ENCODE measurements around the gene FAM47E. TPM values are rescaled to one million over a fixed set of nuclear protein-coding genes. Genes with fewer than 3 reads are reported as not detected.

FAM47E gene
- total and polyA plus RNA-seq, 2 of the 13 experiments (the other 11 are each of a cell fraction or from before 2014, with no cell fraction given), result 0.33 to 0.66 TPM

- Histone ChIP-seq H3K9ac (ENCODE audit: insufficient read depth, low read depth, low read length) (no peak overlapping the region), H3K27me3 (ENCODE audit: control insufficient read depth in 1 of 2, insufficient read depth in 2 of 2, low read length in 2 of 2) (no peaks in the 10 kb centered on the region; a peak in 1 of 5 replicates), H4K20me1 (ENCODE audit: insufficient read depth, low read length) (no peaks in the 10 kb centered on the region), H2AFZ (ENCODE audit: low read length) (no peak overlapping the region), H3K9me3 (ENCODE audit: low read length) (no peaks in the 10 kb centered on the region), H3K79me2 (ENCODE audit: insufficient read depth, low read length) (peaks cover 10% of the 10 kb centered on the region), H3K27ac (ENCODE audit: extremely low read length, insufficient read depth, low read length) (no peak overlapping the region), H3K36me3 (replicated peaks in 1 of 2; ENCODE audit: control insufficient read depth in 1 of 2, insufficient read depth in 2 of 2, low read length in 2 of 2) (peaks cover 4 to 7% of the 10 kb centered on the region in 2 experiments; a peak in 3 of 5 replicates), H3K4me2 (ENCODE audit: low read depth, low read length) (no peak overlapping the region; the same call in 1 of the 2 replicates), H3K4me1 (ENCODE audit: insufficient read depth, low read length) (peaks cover 69% of the 10 kb centered on the region), H3K4me3 (replicated peaks in 1 of 3; ENCODE audit: insufficient read depth in 1 of 3, low read depth in 2 of 3, low read length in 3 of 3) (no peak overlapping the region)
- ChIA-PET CTCF (ENCODE audit: low intra/inter-chr PET ratio, low total read pairs) (no interaction called here), POLR2A (no interaction called here)
- no peak for TF ChIP-seq ZNF589 (CRISPR knock-in tag; conservative IDR thresholded peaks at IDR 0.05)
- peak; percentile 53 for TF ChIP-seq MAFF (IDR thresholded peaks at IDR 0.05; ENCODE audit: low read depth, low read length)
- peak; percentile 4 to 62; a peak in 2 of 4 replicates for TF ChIP-seq MAFK (conservative IDR thresholded peaks at IDR 0.05 in 1 of 2, IDR thresholded peaks at IDR 0.05 in 1 of 2; ENCODE audit: low read length in 2 of 2)
- intact Hi-C loops (cut with micrococcal nuclease; ENCODE audit: unreplicated experiment) (loop anchor here (2.0 kb wide), 1 partner anchor 59 kb away; the partner anchor contains the start of gene FAM47E), in situ Hi-C loops (cut with HindIII; ENCODE audit: extremely low pct_ligation_motif_present, low pct_unique_long_range_greater_than_20kb) (loop anchor here (10.0 kb wide), 1 partner anchor 135 kb away; no protein-coding TSS in a partner anchor)
- FAIRE-seq, result no peak
- no TSS peak for BruUV-seq (replicated peaks)
- DNase-seq (ENCODE audit: low spot score), result no peak
- 70% methylated on average over 3 of the region's 3 CpGs for WGBS (ENCODE audit: low lambda C conversion rate)
- no peak for ATAC-seq
Measured at GRCh38 chr4:76309939-76310550, 58.5 kb downstream of the FAM47E start.

GRCh38 chr4:76310683-76311082, 59.2 kb downstream of the FAM47E start:
- POLR2A ChIA-PET, result no interaction called here
- intact Hi-C loops (cut with micrococcal nuclease; ENCODE audit: unreplicated experiment), result no loop called here

More at GRCh38 chr4:76310683-76311082, 59.2 kb downstream of the FAM47E start:
- Histone ChIP-seq H3K9me3 (ENCODE audit: low read length) (no peaks in the 10 kb centered on the region), H3K9ac (ENCODE audit: insufficient read depth, low read depth, low read length) (no peak overlapping the region), H4K20me1 (ENCODE audit: insufficient read depth, low read length) (no peaks in the 10 kb centered on the region), H3K36me3 (replicated peaks in 1 of 2; ENCODE audit: control insufficient read depth in 1 of 2, insufficient read depth in 2 of 2, low read length in 2 of 2) (peaks cover 4 to 7% of the 10 kb centered on the region in 2 experiments; a peak in 3 of 5 replicates), H3K27me3 (ENCODE audit: control insufficient read depth in 1 of 2, insufficient read depth in 2 of 2, low read length in 2 of 2) (no peaks in the 10 kb centered on the region; a peak in 1 of 5 replicates), H3K4me2 (ENCODE audit: low read depth, low read length) (no peak overlapping the region; the same call in 1 of the 2 replicates), H3K4me1 (ENCODE audit: insufficient read depth, low read length) (peaks cover 62% of the 10 kb centered on the region), H2AFZ (ENCODE audit: low read length) (no peak overlapping the region), H3K4me3 (replicated peaks in 1 of 3; ENCODE audit: insufficient read depth in 1 of 3, low read depth in 2 of 3, low read length in 3 of 3) (no peak overlapping the region), H3K27ac (ENCODE audit: extremely low read length, insufficient read depth, low read length) (no peak overlapping the region), H3K79me2 (ENCODE audit: insufficient read depth, low read length) (peaks cover 10% of the 10 kb centered on the region)
- TF ChIP-seq HES4 (CRISPR knock-in tag; IDR thresholded peaks at IDR 0.05; ENCODE audit: borderline replicate concordance), result no peak
- TF ChIP-seq ISL2 (CRISPR knock-in tag; IDR thresholded peaks at IDR 0.05), result no peak
- TF ChIP-seq, protein P1, sequence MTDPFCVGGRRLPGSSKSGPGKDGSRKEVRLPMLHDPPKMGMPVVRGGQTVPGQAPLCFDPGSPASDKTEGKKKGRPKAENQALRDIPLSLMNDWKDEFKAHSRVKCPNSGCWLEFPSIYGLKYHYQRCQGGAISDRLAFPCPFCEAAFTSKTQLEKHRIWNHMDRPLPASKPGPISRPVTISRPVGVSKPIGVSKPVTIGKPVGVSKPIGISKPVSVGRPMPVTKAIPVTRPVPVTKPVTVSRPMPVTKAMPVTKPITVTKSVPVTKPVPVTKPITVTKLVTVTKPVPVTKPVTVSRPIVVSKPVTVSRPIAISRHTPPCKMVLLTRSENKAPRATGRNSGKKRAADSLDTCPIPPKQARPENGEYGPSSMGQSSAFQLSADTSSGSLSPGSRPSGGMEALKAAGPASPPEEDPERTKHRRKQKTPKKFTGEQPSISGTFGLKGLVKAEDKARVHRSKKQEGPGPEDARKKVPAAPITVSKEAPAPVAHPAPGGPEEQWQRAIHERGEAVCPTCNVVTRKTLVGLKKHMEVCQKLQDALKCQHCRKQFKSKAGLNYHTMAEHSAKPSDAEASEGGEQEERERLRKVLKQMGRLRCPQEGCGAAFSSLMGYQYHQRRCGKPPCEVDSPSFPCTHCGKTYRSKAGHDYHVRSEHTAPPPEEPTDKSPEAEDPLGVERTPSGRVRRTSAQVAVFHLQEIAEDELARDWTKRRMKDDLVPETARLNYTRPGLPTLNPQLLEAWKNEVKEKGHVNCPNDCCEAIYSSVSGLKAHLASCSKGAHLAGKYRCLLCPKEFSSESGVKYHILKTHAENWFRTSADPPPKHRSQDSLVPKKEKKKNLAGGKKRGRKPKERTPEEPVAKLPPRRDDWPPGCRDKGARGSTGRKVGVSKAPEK (CRISPR knock-in tag; IDR thresholded peaks at IDR 0.05; ENCODE audit: borderline replicate concordance), result no peak
- TF ChIP-seq ETS1 (CRISPR knock-in tag; IDR thresholded peaks at IDR 0.05), result no peak
- TF ChIP-seq RAD21 (CRISPR knock-in tag; IDR thresholded peaks at IDR 0.05), result no peak
- TF ChIP-seq BCL6 (CRISPR knock-in tag; IDR thresholded peaks at IDR 0.05), result no peak
- TF ChIP-seq JUND (CRISPR knock-in tag; IDR thresholded peaks at IDR 0.05), result no peak
- no peak for TF ChIP-seq ZNF441 (CRISPR knock-in tag; IDR thresholded peaks at IDR 0.05; ENCODE audit: borderline replicate concordance)
- TF ChIP-seq MEF2D (CRISPR knock-in tag; IDR thresholded peaks at IDR 0.05), result no peak
- FAIRE-seq, result no peak
- no peak for DNase-seq (ENCODE audit: low spot score)
- in situ Hi-C loops (cut with HindIII; ENCODE audit: extremely low pct_ligation_motif_present, low pct_unique_long_range_greater_than_20kb), result no loop called here
- BruUV-seq (replicated peaks), result no TSS peak
- CTCF ChIA-PET (ENCODE audit: low intra/inter-chr PET ratio, low total read pairs), result no interaction called here
- no peak for ATAC-seq
- 85% methylated on average over 4 of the region's 4 CpGs for WGBS (ENCODE audit: low lambda C conversion rate)
